ENCODE measurements around the gene GSTO1.
"Not testable (repeated sequence)": the region's sequence is repeated elsewhere in the genome, so short reads cannot be mapped to it uniquely, and the experiment has no call there.

GSTO1 gene

DNA sequence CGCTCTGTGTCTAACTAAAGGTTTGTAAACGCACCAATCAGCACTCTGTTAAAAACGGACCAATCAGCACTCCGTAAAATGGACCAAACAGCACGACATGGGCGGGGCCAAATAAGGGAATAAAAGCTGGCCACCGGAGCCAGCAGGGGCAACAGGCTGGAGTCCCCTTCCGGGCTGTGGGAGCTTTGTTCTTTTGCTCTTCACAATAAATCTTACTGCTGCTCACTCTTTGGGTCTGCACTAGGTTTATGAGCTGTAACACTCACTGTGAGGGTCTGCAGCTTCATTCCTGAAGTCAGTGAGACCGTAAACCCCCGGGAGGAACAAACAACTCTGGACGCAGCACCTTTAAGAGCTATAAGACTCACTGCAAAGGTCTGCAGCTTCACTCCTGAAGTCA, 5.8 kb upstream of the GSTO1 start:
- not testable (repeated sequence) for ATAC-seq

DNA sequence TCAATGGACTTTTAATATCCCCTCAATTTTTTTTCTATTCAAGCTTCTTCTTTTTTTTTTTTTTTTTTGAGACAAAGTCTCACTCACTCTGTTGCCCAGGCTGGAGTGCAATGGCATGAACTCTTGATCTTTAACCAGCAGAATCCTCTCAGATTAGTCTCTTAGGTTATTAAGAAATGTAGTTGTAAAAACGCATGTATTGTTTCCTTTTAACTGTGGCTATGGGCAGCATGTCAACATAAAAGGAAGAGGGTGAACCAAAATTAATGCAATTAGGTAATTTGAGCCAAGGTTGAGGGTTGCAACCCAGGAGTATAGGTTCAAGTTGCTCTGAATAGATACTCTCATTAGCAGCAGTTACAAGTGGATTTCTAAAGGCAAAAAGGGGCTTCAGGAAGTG, 4.3 kb upstream of the GSTO1 start:
- TF ChIP-seq ZNF8 (CRISPR knock-in tag; IDR thresholded peaks at IDR 0.05): no peak
- no peak for TF ChIP-seq OSR1 (CRISPR knock-in tag; IDR thresholded peaks at IDR 0.05)
- ATAC-seq: no peak

DNA sequence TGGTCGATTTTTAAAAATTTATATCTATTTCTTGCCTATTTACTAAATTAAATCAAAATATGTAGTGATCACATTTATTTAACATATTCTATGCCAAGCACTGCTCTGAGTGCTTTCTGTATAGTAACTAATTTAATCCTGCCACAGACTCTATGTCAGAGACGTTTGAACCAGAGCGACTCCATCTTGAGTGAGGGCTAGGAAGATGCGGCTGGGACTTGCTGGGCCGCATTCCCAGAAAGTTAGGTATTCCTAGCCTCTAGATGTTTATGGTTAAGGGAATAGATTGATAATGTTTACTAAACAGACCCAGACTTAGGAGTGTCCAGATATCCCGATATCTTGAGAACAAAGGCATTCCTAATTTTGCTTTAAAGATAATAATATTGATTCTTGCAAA, 3.2 kb upstream of the GSTO1 start:
- no peak for ATAC-seq
- TF ChIP-seq, protein P1, sequence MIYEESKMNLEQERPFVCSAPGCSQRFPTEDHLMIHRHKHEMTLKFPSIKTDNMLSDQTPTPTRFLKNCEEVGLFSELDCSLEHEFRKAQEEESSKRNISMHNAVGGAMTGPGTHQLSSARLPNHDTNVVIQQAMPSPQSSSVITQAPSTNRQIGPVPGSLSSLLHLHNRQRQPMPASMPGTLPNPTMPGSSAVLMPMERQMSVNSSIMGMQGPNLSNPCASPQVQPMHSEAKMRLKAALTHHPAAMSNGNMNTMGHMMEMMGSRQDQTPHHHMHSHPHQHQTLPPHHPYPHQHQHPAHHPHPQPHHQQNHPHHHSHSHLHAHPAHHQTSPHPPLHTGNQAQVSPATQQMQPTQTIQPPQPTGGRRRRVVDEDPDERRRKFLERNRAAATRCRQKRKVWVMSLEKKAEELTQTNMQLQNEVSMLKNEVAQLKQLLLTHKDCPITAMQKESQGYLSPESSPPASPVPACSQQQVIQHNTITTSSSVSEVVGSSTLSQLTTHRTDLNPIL (CRISPR knock-in tag; IDR thresholded peaks at IDR 0.05; ENCODE audit: low read depth): no peak
- TF ChIP-seq OSR1 (CRISPR knock-in tag; IDR thresholded peaks at IDR 0.05) (no peak), ZNF70 (CRISPR knock-in tag; IDR thresholded peaks at IDR 0.05) (no peak), ZFP30 (CRISPR knock-in tag; IDR thresholded peaks at IDR 0.05) (no peak), GLIS3 (CRISPR knock-in tag; IDR thresholded peaks at IDR 0.05) (no peak)

DNA sequence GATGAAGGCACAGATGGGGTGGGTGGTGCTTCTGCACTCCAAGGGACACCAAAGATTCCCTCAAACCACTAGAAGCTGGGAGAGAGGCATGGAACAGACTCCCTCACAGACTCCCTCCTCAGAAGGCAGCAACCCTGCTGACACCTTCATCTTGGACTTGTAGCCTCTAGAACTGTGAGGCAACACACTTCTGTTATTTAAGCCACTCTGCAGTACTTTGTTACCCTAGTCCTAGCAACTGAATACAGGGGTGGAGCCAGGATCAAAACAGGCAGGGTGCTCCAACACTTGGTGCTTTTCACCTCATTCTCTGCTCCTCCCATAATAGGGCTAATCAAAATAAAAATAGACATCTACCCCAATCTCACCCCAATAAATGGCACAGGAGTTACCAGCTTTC, 2.3 kb upstream of the GSTO1 start:
- TF ChIP-seq ISL1 (CRISPR knock-in tag; IDR thresholded peaks at IDR 0.05) (no peak), BACH2 (CRISPR knock-in tag; IDR thresholded peaks at IDR 0.05; ENCODE audit: borderline replicate concordance) (no peak), CSDC2 (CRISPR knock-in tag; IDR thresholded peaks at IDR 0.05) (no peak), ZFP30 (CRISPR knock-in tag; IDR thresholded peaks at IDR 0.05) (no peak), ZFP3 (CRISPR knock-in tag; IDR thresholded peaks at IDR 0.05) (no peak), GLIS3 (CRISPR knock-in tag; IDR thresholded peaks at IDR 0.05) (no peak), PPARA (CRISPR knock-in tag; IDR thresholded peaks at IDR 0.05; ENCODE audit: borderline replicate concordance) (no peak), ZNF70 (CRISPR knock-in tag; IDR thresholded peaks at IDR 0.05) (no peak), ZNF565 (CRISPR knock-in tag; conservative IDR thresholded peaks at IDR 0.05; ENCODE audit: low read depth) (no peak), ESRRG (CRISPR knock-in tag; IDR thresholded peaks at IDR 0.05) (no peak), ARNTL (CRISPR knock-in tag; IDR thresholded peaks at IDR 0.05; ENCODE audit: borderline replicate concordance, low read depth) (no peak), ZNF8 (CRISPR knock-in tag; IDR thresholded peaks at IDR 0.05) (no peak)
- TF ChIP-seq, protein P2, sequence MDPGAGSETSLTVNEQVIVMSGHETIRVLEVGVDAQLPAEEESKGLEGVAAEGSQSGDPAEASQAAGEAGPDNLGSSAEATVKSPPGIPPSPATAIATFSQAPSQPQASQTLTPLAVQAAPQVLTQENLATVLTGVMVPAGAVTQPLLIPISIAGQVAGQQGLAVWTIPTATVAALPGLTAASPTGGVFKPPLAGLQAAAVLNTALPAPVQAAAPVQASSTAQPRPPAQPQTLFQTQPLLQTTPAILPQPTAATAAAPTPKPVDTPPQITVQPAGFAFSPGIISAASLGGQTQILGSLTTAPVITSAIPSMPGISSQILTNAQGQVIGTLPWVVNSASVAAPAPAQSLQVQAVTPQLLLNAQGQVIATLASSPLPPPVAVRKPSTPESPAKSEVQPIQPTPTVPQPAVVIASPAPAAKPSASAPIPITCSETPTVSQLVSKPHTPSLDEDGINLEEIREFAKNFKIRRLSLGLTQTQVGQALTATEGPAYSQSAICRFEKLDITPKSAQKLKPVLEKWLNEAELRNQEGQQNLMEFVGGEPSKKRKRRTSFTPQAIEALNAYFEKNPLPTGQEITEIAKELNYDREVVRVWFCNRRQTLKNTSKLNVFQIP (CRISPR knock-in tag; IDR thresholded peaks at IDR 0.05; ENCODE audit: borderline replicate concordance, low read depth): no peak
- TF ChIP-seq, protein P1 (CRISPR knock-in tag; IDR thresholded peaks at IDR 0.05; ENCODE audit: low read depth): no peak
- TF ChIP-seq, protein P3, sequence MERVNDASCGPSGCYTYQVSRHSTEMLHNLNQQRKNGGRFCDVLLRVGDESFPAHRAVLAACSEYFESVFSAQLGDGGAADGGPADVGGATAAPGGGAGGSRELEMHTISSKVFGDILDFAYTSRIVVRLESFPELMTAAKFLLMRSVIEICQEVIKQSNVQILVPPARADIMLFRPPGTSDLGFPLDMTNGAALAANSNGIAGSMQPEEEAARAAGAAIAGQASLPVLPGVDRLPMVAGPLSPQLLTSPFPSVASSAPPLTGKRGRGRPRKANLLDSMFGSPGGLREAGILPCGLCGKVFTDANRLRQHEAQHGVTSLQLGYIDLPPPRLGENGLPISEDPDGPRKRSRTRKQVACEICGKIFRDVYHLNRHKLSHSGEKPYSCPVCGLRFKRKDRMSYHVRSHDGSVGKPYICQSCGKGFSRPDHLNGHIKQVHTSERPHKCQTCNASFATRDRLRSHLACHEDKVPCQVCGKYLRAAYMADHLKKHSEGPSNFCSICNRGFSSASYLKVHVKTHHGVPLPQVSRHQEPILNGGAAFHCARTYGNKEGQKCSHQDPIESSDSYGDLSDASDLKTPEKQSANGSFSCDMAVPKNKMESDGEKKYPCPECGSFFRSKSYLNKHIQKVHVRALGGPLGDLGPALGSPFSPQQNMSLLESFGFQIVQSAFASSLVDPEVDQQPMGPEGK (CRISPR knock-in tag; IDR thresholded peaks at IDR 0.05; ENCODE audit: borderline replicate concordance): no peak
- no peak for ATAC-seq

DNA sequence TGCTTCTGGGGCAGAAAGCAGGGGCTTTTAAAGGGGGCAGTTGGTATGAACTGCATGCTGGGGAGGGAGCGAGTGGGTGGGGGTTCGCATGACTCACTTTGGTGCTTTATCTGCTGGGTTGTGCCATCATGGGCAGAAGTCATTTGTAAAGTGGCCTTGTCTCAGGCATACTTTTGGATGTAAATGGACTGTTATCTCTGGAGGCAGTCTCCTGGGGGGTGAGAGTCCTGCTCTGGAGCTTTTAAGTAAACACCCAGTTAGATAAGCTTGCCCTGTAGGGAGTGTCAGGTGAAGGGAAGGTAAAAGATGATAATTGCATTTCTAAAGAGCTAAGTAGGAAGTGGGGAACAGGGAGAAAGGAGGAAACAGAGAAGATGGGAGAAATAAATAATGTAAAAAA, 1.6 kb upstream of the GSTO1 start:
- no peak for ATAC-seq
- TF ChIP-seq TOX (CRISPR knock-in tag; IDR thresholded peaks at IDR 0.05; ENCODE audit: borderline replicate concordance): no peak
- TF ChIP-seq OSR1 (CRISPR knock-in tag; IDR thresholded peaks at IDR 0.05): no peak
- no peak for TF ChIP-seq RARB (CRISPR knock-in tag; IDR thresholded peaks at IDR 0.05)
- no peak for TF ChIP-seq ZNF565 (CRISPR knock-in tag; conservative IDR thresholded peaks at IDR 0.05; ENCODE audit: low read depth)
- no peak for TF ChIP-seq ISL1 (CRISPR knock-in tag; IDR thresholded peaks at IDR 0.05)
- no peak for TF ChIP-seq ZFP3 (CRISPR knock-in tag; IDR thresholded peaks at IDR 0.05)
- TF ChIP-seq, protein P1 (CRISPR knock-in tag; IDR thresholded peaks at IDR 0.05; ENCODE audit: low read depth): no peak
- TF ChIP-seq PPARA (CRISPR knock-in tag; IDR thresholded peaks at IDR 0.05; ENCODE audit: borderline replicate concordance): no peak
- no peak for TF ChIP-seq SNAI2 (CRISPR knock-in tag; IDR thresholded peaks at IDR 0.05)
- TF ChIP-seq, protein P2 (CRISPR knock-in tag; IDR thresholded peaks at IDR 0.05; ENCODE audit: borderline replicate concordance, low read depth): no peak
- TF ChIP-seq, protein P4, sequence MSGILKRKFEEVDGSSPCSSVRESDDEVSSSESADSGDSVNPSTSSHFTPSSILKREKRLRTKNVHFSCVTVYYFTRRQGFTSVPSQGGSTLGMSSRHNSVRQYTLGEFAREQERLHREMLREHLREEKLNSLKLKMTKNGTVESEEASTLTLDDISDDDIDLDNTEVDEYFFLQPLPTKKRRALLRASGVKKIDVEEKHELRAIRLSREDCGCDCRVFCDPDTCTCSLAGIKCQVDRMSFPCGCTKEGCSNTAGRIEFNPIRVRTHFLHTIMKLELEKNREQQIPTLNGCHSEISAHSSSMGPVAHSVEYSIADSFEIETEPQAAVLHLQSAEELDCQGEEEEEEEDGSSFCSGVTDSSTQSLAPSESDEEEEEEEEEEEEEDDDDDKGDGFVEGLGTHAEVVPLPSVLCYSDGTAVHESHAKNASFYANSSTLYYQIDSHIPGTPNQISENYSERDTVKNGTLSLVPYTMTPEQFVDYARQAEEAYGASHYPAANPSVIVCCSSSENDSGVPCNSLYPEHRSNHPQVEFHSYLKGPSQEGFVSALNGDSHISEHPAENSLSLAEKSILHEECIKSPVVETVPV (CRISPR knock-in tag; IDR thresholded peaks at IDR 0.05): no peak
- TF ChIP-seq ARNTL (CRISPR knock-in tag; IDR thresholded peaks at IDR 0.05; ENCODE audit: borderline replicate concordance, low read depth): no peak
- no peak for TF ChIP-seq ZFP30 (CRISPR knock-in tag; IDR thresholded peaks at IDR 0.05)
- no peak for TF ChIP-seq GLIS3 (CRISPR knock-in tag; IDR thresholded peaks at IDR 0.05)
